RWPE2 (cell line): ENCODE results near the gene TUBGCP5.
"Not testable (repeated sequence)": the region's sequence is repeated elsewhere in the genome, so short reads cannot be mapped to it uniquely, and the experiment has no call there.

Source experiments
- ATAC-seq: fragments of 200-7000 bp; cut with Tn5 transposase; 3 replicates; pipeline ENCODE4 v1.9.1; 2021; ENCODE audit warnings: low read depth
- DNase-seq: peaks from one replicate; pipeline ENCODE4 v3.0.0-alpha.2; 2020; ENCODE audit warnings: low spot score
- H3K27ac ChIP-seq: fragments of 450-650 bp; 2 replicates; pipeline ENCODE4 v1.5.1; 2017; ENCODE audit warnings: mild to moderate bottlenecking; ENCODE audit not compliant: poor library complexity, severe bottlenecking
- H3K27me3 ChIP-seq: fragments of 250-450 bp; sonication (Bioruptor Pico); 2 replicates; pipeline ENCODE4 v1.5.1; 2021; ENCODE audit warnings: mild to moderate bottlenecking, moderate library complexity; ENCODE audit not compliant: insufficient read depth, poor library complexity, severe bottlenecking
- H3K36me3 ChIP-seq: fragments of 250-450 bp; sonication (Bioruptor Pico); 2 replicates; pipeline ENCODE4 v1.5.1; 2020; ENCODE audit warnings: low read depth, mild to moderate bottlenecking, moderate library complexity
- H3K4me1 ChIP-seq: fragments of 250-450 bp; sonication (Bioruptor Pico); 2 replicates; pipeline ENCODE4 v1.5.1; 2021; ENCODE audit warnings: mild to moderate bottlenecking, moderate library complexity; ENCODE audit not compliant: insufficient read depth, poor library complexity, severe bottlenecking
- H3K4me3 ChIP-seq: fragments of 250-450 bp; sonication (Bioruptor Pico); 2 replicates; pipeline ENCODE4 v1.5.1; 2021; ENCODE audit warnings: mild to moderate bottlenecking, moderate library complexity; ENCODE audit not compliant: severe bottlenecking
- H3K9me3 ChIP-seq: fragments of 250-450 bp; sonication (Bioruptor Pico); 2 replicates; pipeline ENCODE4 v1.5.1; 2021; ENCODE audit warnings: mild to moderate bottlenecking, moderate library complexity; ENCODE audit not compliant: severe bottlenecking
- CTCF ChIP-seq: fragments of 450-650 bp; IDR thresholded peaks from one replicate; pipeline ENCODE4 v1.5.1; 2017; ENCODE audit warnings: mild to moderate bottlenecking, moderate library complexity; ENCODE audit not compliant: poor library complexity, severe bottlenecking

TUBGCP5 gene

GRCh38 chr15:22988811-22989210 lies 50.6 kb downstream of the TUBGCP5 start:
- no peaks in the 10 kb centered on the region for H3K9me3 ChIP-seq
- peaks cover 2% of the 10 kb centered on the region; the same call in 1 of the 2 replicates for H3K36me3 ChIP-seq
- DNase-seq (peak; percentile 40), ATAC-seq (no peak)
- no peak overlapping the region for H3K4me3 ChIP-seq
- H3K4me1 ChIP-seq = no peaks in the 10 kb centered on the region
- H3K27me3 ChIP-seq = no peaks in the 10 kb centered on the region
- no peak overlapping the region for H3K27ac ChIP-seq
- no peak for TF ChIP-seq CTCF

GRCh38 chr15:22981931-22982330 lies 57.4 kb downstream of the TUBGCP5 start:
- H3K9me3 ChIP-seq, H3K27me3 ChIP-seq, H3K4me1 ChIP-seq, H3K4me3 ChIP-seq, H3K36me3 ChIP-seq, ATAC-seq, H3K27ac ChIP-seq: not testable (repeated sequence)
- peak; percentile 24 for DNase-seq

DNA sequence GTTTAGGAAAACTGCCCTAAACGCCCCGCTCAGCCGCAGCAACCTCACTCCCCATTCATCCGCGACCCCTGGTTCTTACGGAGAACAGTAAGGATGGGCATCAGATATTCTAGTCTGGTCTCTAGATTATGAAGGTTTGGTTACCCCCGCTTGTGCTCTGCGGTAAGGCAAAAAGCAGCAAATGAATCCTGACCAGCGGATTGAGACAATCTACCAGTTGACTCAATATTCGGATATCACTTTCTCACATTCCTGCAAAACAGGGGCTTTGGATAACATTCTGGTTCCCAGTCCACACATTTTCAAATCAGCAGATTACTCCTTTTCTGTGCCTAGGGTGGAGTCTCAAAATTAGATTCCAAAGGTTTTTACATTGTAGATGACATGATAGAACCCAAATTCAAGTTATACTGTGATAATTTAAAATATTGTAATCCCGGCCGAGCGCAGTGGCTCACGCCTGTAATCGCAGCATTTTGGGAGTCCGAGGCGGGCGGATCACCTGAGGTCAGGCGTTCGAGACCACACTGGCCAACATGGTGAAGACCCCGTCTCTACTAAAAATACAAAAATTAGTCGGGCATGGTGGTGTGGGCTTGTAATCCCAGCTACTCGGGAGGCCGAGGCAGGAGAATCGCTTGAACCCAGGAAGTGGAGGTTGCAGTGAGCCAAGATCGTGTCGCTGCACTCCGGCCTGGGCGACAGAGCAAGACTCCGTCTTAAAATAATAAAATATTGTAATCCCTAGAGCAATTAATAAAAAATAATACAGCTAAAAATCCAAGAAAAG lies 58.1 kb downstream of the TUBGCP5 start:
- no peaks in the 10 kb centered on the region for H3K9me3 ChIP-seq
- H3K4me1 ChIP-seq = no peaks in the 10 kb centered on the region
- no peak for TF ChIP-seq CTCF
- no peaks in the 10 kb centered on the region for H3K27me3 ChIP-seq
- DNase-seq = peak; percentile 25
- H3K27ac ChIP-seq = peak overlapping the region; percentile 71
- no peak for ATAC-seq
- peak overlapping the region; percentile 86 for H3K4me3 ChIP-seq
- no peaks in the 10 kb centered on the region for H3K36me3 ChIP-seq

GRCh38 chr15:22980189-22981050 lies 58.9 kb downstream of the TUBGCP5 start, which contains the start of gene CYFIP1:
TSS of gene CYFIP1 (minus strand) at chr15:22980368. CDS start at chr15:22947285, 33,083 bp downstream.
- Histone ChIP-seq H3K27me3 (no peaks in the 10 kb centered on the region), H3K4me3 (peak within 1 kb of the TSS; percentile 86), H3K9me3 (no peaks in the 10 kb centered on the region), H3K4me1 (no peaks in the 10 kb centered on the region), H3K27ac (peak within 1 kb of the TSS; percentile 71), H3K36me3 (no peaks in the 10 kb centered on the region)
- no peak for TF ChIP-seq CTCF
- ATAC-seq = peak; percentile 87
- peak; percentile 96 for DNase-seq
